SK-N-MC (cell line): Measurements from ENCODE around the gene CCDC6.

Source experiments
- EZH2 ChIP-seq: fragments of 200-600 bp; sonication (generic); IDR thresholded peaks from one replicate; pipeline ENCODE4 v1.6.1; 2017; ENCODE audit warnings: antibody characterized with exemption
- POLR2AphosphoS5 ChIP-seq: IDR thresholded peaks from 2 replicates; pipeline ENCODE4 v1.6.1; 2012; ENCODE audit warnings: mild to moderate bottlenecking, low read depth, low read length, borderline replicate concordance

- TF ChIP-seq EZH2 (no peak), POLR2AphosphoS5 (no peak)
These were observed 37.4 kb downstream of the CCDC6 start for GRCh38 chr10:59868696-59869593.
